Endothelial cell of umbilical vein (primary cell): ENCODE measurements around the gene TMEM145. TPM values are rescaled to one million over a fixed set of nuclear protein-coding genes. Genes with fewer than 3 reads are reported as not detected.

Experiments used
- BruUV-seq: library from RNA; stranded (reverse); fragments of 400-500 nt; replicated peaks from 2 replicates; lab custom pipeline; 2021; lab: Mats Ljungman, UMichigan
- CTCF ChIA-PET: fragments of 300-600, 350-600 bp; sonication (Branson Sonifier 250); formaldehyde crosslinking; loops from one replicate; lab custom pipeline; 2021; ENCODE audit warnings: antibody characterized with exemption, inconsistent platforms; lab: Charles Lee
- POLR2A ChIA-PET: fragments of 300-600, 350-600 bp; sonication (Branson Sonifier 250); formaldehyde crosslinking; loops from one replicate; lab custom pipeline; 2021; ENCODE audit warnings: antibody characterized with exemption, inconsistent platforms; lab: Charles Lee
- DNase-seq: peaks from one replicate; pipeline ENCODE4 v3.0.0-alpha.2; 2011; ENCODE audit warnings: low read depth, low spot score
- FAIRE-seq: peaks from 2 replicates; lab custom pipeline; 2011; peaks lifted over from hg19 to GRCh38; lab: Jason Lieb, UNC
- H2AFZ ChIP-seq: 2 replicates; pipeline ENCODE4 v1.6.0; 2012; ENCODE audit warnings: low read depth, low read length, control low read depth, inconsistent platforms
- H3K27ac ChIP-seq: 2 replicates; pipeline ENCODE4 v1.5.1; 2011; ENCODE audit warnings: low read depth, mild to moderate bottlenecking, control low read depth, low read length, moderate library complexity; ENCODE audit not compliant: insufficient read depth
- H3K27me3 ChIP-seq, 2 experiments: 2 replicates each; pipeline versions ENCODE4 v1.6.0 to v1.6.1; 2011; ENCODE audit warnings: low read length in 2 of 2, mixed read lengths in 1 of 2; ENCODE audit not compliant: control insufficient read depth in 2 of 2, insufficient read depth in 2 of 2
- H3K36me3 ChIP-seq, 2 experiments: 2 replicates in 1 of 2; 3 replicates in 1 of 2; pipeline ENCODE4 v1.5.1; 2011; ENCODE audit warnings: low read length in 2 of 2, mild to moderate bottlenecking in 1 of 2, moderate library complexity in 1 of 2; ENCODE audit not compliant: control insufficient read depth in 2 of 2, insufficient read depth in 2 of 2; ENCODE audit errors: extremely low read depth in 1 of 2
- H3K4me1 ChIP-seq: 3 replicates; pipeline ENCODE4 v1.5.1; 2011; ENCODE audit warnings: mild to moderate bottlenecking, low read length; ENCODE audit not compliant: control insufficient read depth, insufficient read depth; ENCODE audit errors: extremely low read depth
- H3K4me2 ChIP-seq: 2 replicates; pipeline ENCODE4 v1.6.1; 2011; ENCODE audit warnings: low read length, control low read depth, mixed read lengths; ENCODE audit not compliant: insufficient read depth
- H3K4me3 ChIP-seq, 3 experiments: fragments of 200-600 bp in 1 of 3; sonication (generic), shearing (Covaris generic) in 1 of 3; replicated peaks in 1 of 3; 2 replicates each; pipeline ENCODE4 v1.5.1; 2011 to 2016; ENCODE audit warnings: control low read depth in 3 of 3, low read length in 3 of 3, mild to moderate bottlenecking in 2 of 3, inconsistent platforms in 1 of 3, low read depth in 1 of 3, moderate library complexity in 1 of 3; ENCODE audit not compliant: insufficient read depth in 1 of 3
- H3K79me2 ChIP-seq: 2 replicates; pipeline ENCODE4 v1.6.0; 2012; ENCODE audit warnings: low read length, inconsistent platforms; ENCODE audit not compliant: control insufficient read depth, insufficient read depth
- H3K9ac ChIP-seq: replicated peaks from 2 replicates; pipeline ENCODE3; 2011; ENCODE audit warnings: low read length, control low read depth; ENCODE audit not compliant: insufficient read depth; ENCODE audit errors: extremely low read depth
- H3K9me1 ChIP-seq: replicated peaks from 3 replicates; pipeline ENCODE4 v1.6.0; 2011; ENCODE audit warnings: mild to moderate bottlenecking, low read length; ENCODE audit not compliant: control insufficient read depth, insufficient read depth; ENCODE audit errors: extremely low read depth
- H3K9me3 ChIP-seq: replicated peaks from 2 replicates; pipeline ENCODE4 v1.5.1; 2012; ENCODE audit warnings: low read length, inconsistent platforms; ENCODE audit not compliant: control insufficient read depth, insufficient read depth
- H4K20me1 ChIP-seq: replicated peaks from 2 replicates; pipeline ENCODE3; 2011; ENCODE audit warnings: mild to moderate bottlenecking, low read length; ENCODE audit not compliant: control insufficient read depth, insufficient read depth; ENCODE audit errors: extremely low read depth
- CTCF ChIP-seq, 2 donors: IDR thresholded peaks; 1 replicate in 1 of 2; 2 replicates in 1 of 2; pipeline ENCODE4 v1.5.1; 2011; ENCODE audit warnings: low read length in 2 of 2, mild to moderate bottlenecking in 2 of 2, moderate library complexity in 2 of 2, control low read depth in 1 of 2, inconsistent platforms in 1 of 2, low read depth in 1 of 2; ENCODE audit not compliant: insufficient read depth in 1 of 2; ENCODE audit errors: extremely low read depth in 1 of 2
- EZH2 ChIP-seq: IDR thresholded peaks from 2 replicates; pipeline ENCODE4 v1.6.1; 2012; ENCODE audit warnings: borderline replicate concordance, low read depth, mild to moderate bottlenecking, moderate library complexity, low read length, inconsistent platforms; ENCODE audit not compliant: severe bottlenecking
- FOS ChIP-seq: IDR thresholded peaks from 2 replicates; pipeline ENCODE4 v1.6.1; 2011; ENCODE audit warnings: mild to moderate bottlenecking, low read length, moderate library complexity, borderline replicate concordance; ENCODE audit not compliant: insufficient read depth
- GATA2 ChIP-seq: IDR thresholded peaks from 2 replicates; pipeline ENCODE4 v1.7.0; 2011; ENCODE audit warnings: low read depth, mild to moderate bottlenecking, moderate library complexity, mixed read lengths, low read length; ENCODE audit not compliant: insufficient read length, insufficient read depth
- JUN ChIP-seq: IDR thresholded peaks from 2 replicates; pipeline ENCODE4 v1.6.1; 2011; ENCODE audit warnings: borderline replicate concordance, low read depth; ENCODE audit not compliant: insufficient read length, insufficient read depth
- MYC ChIP-seq: IDR thresholded peaks from one replicate; pipeline ENCODE4 v1.6.1; 2011; ENCODE audit warnings: mild to moderate bottlenecking, low read depth, low read length
- POLR2A ChIP-seq: IDR thresholded peaks from 2 replicates; pipeline ENCODE4 v1.6.1; 2012; ENCODE audit warnings: low read depth, mild to moderate bottlenecking, control low read depth, low read length
- POLR2AphosphoS5 ChIP-seq: IDR thresholded peaks from 2 replicates; pipeline ENCODE4 v1.6.1; 2012; ENCODE audit warnings: low read depth, mild to moderate bottlenecking, control low read depth, low read length, moderate library complexity; ENCODE audit not compliant: insufficient read depth
- dilution Hi-C: fragments of 300-500 bp; cut with MboI; formaldehyde crosslinking; loops from one replicate; pipeline ENCODE4 v1.15.0; 2019; ENCODE audit warnings: low sequenced_read_pairs; ENCODE audit not compliant: extremely low pct_ligation_motif_present
- intact Hi-C: fragments of 100-400 bp; cut with micrococcal nuclease; formaldehyde crosslinking; loops from one replicate; pipeline ENCODE4 v1.10.0; 2022
- polyA plus RNA-seq, 4 experiments: library from polyadenylated mRNA; depleted of rRNA in 3 of 4; stranded (reverse) in 3 of 4; unstranded in 1 of 4; fragments of >200 nt; gene quantifications; 2 replicates each; pipeline versions ENCODE4 v1.2.1 to v1.2.3, GENCODE V29; 2011 to 2012; ENCODE audit warnings: missing spikeins in 1 of 4
- total RNA-seq: library from RNA; stranded (reverse); gene quantifications from 2 replicates; pipeline ENCODE4 v1.2.3, GENCODE V29; 2021
- TF ChIP-seq, protein P1 (sequence below): IDR thresholded peaks from 2 replicates; pipeline ENCODE4 v1.6.1; 2011; ENCODE audit not compliant: insufficient read depth, insufficient read length

TMEM145 gene
- total and polyA plus RNA-seq, 2 donors (not counting 3 experiments of a cell fraction or from before 2014, with no cell fraction given): not detected

GRCh38 chr19:42285541-42285941 lies 27.6 kb upstream of the TMEM145 start:
- no peaks in the 10 kb centered on the region for H3K9me3 ChIP-seq
- dilution Hi-C loops: no loop called here
- peaks cover 23% of the 10 kb centered on the region for H3K79me2 ChIP-seq
- H3K9ac ChIP-seq: no peak overlapping the region
- no TSS peak for BruUV-seq
- peak overlapping the region in 1 of 3 experiments; percentile 10 for H3K4me3 ChIP-seq
- H3K4me2 ChIP-seq: peak overlapping the region; percentile 74
- TF ChIP-seq POLR2A: no peak
- no peak for TF ChIP-seq JUN
- TF ChIP-seq FOS: no peak
- TF ChIP-seq CTCF (IDR thresholded peaks at IDR 0.05; ENCODE audit: extremely low read depth in 1 of 2, insufficient read depth in 1 of 2, low read depth in 1 of 2, low read length in 2 of 2): peak in 1 of 2 donors; percentile 9
- H3K4me1 ChIP-seq: peaks cover 40% of the 10 kb centered on the region
- FAIRE-seq: peak; percentile 37
- CTCF ChIA-PET: interaction anchor here (1.2 to 3.0 kb wide), 2 partner anchors 11 to 39 kb away, joined by 4 to 17 read pairs; no protein-coding TSS in a partner anchor
- intact Hi-C loops: no loop called here
- no peaks in the 10 kb centered on the region for H3K27me3 ChIP-seq
- peak overlapping the region; percentile 38 for H3K27ac ChIP-seq
- DNase-seq: peak; percentile 22
- no peaks in the 10 kb centered on the region for H3K9me1 ChIP-seq
- POLR2A ChIA-PET: interaction anchor here (0.5 kb wide), 1 partner anchor 19 kb away, joined by 3 read pairs; no protein-coding TSS in a partner anchor
- no peak overlapping the region for H2AFZ ChIP-seq
- H3K36me3 ChIP-seq: peaks cover 11 to 34% of the 10 kb centered on the region in 2 experiments
- no peaks in the 10 kb centered on the region for H4K20me1 ChIP-seq

- no peaks in the 10 kb centered on the region for H3K9me3 ChIP-seq
- dilution Hi-C loops (no loop called here), intact Hi-C loops (loop anchor here (1.0 kb wide), 1 partner anchor 16 kb away; the partner anchor contains the start of genes PAFAH1B3 and PRR19)
- peak overlapping the region; percentile 38 for H3K27ac ChIP-seq
- no peak overlapping the region for H2AFZ ChIP-seq
- no TSS peak for BruUV-seq
- no peaks in the 10 kb centered on the region for H3K27me3 ChIP-seq
- CTCF ChIA-PET: interaction anchor here (3.0 kb wide), 1 partner anchor 40 kb away, joined by 17 read pairs; no protein-coding TSS in a partner anchor
- no peaks in the 10 kb centered on the region for H4K20me1 ChIP-seq
- no peak for FAIRE-seq
- peaks cover 40% of the 10 kb centered on the region for H3K4me1 ChIP-seq
- no peak for DNase-seq
- peak overlapping the region; percentile 74 for H3K4me2 ChIP-seq
- TF ChIP-seq FOS (no peak), POLR2A (no peak), MYC (no peak), GATA2 (no peak), EZH2 (no peak), CTCF (IDR thresholded peaks at IDR 0.05; ENCODE audit: extremely low read depth in 1 of 2, insufficient read depth in 1 of 2, low read depth in 1 of 2, low read length in 2 of 2) (no peak), JUN (no peak), POLR2AphosphoS5 (no peak)
- TF ChIP-seq, protein P1, sequence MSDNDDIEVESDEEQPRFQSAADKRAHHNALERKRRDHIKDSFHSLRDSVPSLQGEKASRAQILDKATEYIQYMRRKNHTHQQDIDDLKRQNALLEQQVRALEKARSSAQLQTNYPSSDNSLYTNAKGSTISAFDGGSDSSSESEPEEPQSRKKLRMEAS: no peak
- H3K79me2 ChIP-seq: peaks cover 23% of the 10 kb centered on the region
- peaks cover 12 to 37% of the 10 kb centered on the region in 2 experiments for H3K36me3 ChIP-seq
- POLR2A ChIA-PET: interaction anchor here (0.5 kb wide), 1 partner anchor 18 kb away, joined by 3 read pairs; no protein-coding TSS in a partner anchor
- H3K9me1 ChIP-seq: no peaks in the 10 kb centered on the region
- peak overlapping the region in 1 of 3 experiments; percentile 10 for H3K4me3 ChIP-seq
- H3K9ac ChIP-seq: peak overlapping the region; percentile 37
These were observed 27.1 kb upstream of the TMEM145 start for GRCh38 chr19:42285988-42286348.
